Measurements from ENCODE around the gene ZNF546.
A peak's percentile ranks its signal among the peaks of the same experiment; 100 is the strongest.
"Not testable (repeated sequence)": the region's sequence is repeated elsewhere in the genome, so short reads cannot be mapped to it uniquely, and the experiment has no call there.

The ZNF546 gene

DNA sequence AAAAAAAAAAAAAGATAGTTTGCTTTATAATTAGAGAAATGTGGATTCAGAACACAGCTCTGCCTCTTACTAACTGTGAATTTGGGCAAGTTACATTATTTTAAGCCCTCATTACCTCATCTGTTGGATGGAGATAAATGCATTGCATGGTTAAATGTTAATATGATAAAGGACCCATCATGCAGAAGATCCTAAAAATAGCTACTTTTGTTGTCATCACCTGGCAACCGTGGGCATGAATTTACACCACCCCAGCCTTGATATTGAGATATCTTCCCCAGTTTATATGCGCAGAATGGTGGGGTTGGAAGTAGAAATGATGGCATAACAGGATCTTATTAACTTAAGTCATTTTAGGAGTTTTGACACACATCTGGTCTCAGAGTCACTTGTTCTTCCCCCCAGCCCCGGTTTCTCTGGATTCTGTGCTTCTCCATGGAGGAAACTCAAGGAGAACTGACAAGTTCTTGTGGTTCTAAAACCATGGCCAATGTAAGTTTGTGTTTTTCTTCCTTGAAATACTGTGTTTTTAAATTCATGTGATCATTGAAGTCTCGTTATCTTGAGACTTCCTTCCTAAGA lies 8.9 kb downstream of the ZNF546 start:
- no peak for DNase-seq (ENCODE audit: low spot score in 2 of 2)
- ATAC-seq = no peak
- no peak overlapping the region for H3K27ac Mint-ChIP-seq
- no peak overlapping the region for H3K4me3 Mint-ChIP-seq
- no peaks in the 10 kb centered on the region for H3K4me1 Mint-ChIP-seq
- peaks cover 8% of the 10 kb centered on the region for H3K9me3 Mint-ChIP-seq
- H3K36me3 Mint-ChIP-seq = peaks cover 53% of the 10 kb centered on the region

DNA sequence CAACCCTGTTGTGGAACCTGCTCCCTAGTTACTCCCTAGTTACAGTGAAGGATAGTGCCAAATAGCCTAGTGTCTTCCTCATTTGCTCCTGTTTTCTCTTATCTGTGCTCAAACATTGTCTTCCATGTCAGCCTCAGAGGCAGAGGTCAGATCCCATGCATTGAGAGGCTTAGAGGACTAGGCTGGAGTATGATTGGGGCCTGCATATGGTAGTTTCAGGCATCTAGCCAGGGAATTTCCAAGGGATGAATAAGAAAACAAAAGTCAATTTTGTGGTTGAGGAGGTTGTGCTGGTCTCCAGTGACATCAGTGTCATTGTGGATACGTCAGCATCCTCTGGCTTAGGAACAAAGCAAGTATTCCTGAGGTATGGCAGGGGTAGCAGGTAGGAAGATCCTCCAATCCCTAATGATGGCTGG lies 9.4 kb downstream of the ZNF546 start:
- no peak for DNase-seq (ENCODE audit: low spot score in 2 of 2)
- peaks cover 58% of the 10 kb centered on the region for H3K36me3 Mint-ChIP-seq
- no peak for ATAC-seq
- no peak overlapping the region for H3K4me3 Mint-ChIP-seq
- H3K27ac Mint-ChIP-seq = no peak overlapping the region
- H3K9me3 Mint-ChIP-seq = peaks cover 8% of the 10 kb centered on the region
- H3K4me1 Mint-ChIP-seq = no peaks in the 10 kb centered on the region

DNA sequence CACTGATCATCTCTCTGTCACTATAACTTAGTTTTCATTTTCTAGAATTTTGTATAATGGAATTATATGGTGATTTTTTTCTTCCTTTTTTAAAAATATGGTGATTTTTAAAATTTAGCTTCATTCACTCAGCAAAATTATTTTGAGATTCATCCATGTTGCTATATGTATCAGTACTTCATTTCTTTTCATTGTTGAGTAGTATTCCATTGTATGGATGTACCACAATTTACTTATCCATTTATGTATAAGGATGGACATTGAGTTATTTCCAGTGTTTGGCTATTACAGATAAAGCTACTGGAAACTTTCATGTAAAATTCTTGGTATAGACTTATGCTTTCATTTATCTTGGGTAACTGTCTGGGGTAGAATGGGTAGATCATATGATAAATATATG lies 12.8 kb downstream of the ZNF546 start:
- Mint-ChIP-seq H3K36me3 (peaks cover 83% of the 10 kb centered on the region), H3K27ac (no peak overlapping the region), H3K4me1 (no peaks in the 10 kb centered on the region), H3K9me3 (peaks cover 24% of the 10 kb centered on the region), H3K4me3 (no peak overlapping the region)
- DNase-seq (ENCODE audit: low spot score in 2 of 2) (no peak), ATAC-seq (no peak)

DNA sequence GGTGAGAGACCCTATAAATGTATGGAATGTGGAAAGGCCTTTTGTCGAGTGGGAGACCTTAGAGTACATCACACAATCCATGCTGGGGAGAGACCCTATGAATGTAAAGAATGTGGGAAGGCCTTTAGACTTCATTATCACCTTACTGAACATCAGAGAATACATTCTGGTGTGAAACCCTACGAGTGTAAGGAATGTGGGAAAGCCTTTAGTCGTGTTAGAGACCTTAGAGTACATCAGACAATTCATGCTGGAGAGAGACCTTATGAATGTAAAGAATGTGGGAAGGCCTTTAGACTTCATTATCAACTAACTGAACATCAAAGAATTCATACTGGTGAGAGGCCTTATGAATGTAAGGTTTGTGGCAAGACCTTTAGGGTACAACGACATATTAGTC lies 17.1 kb downstream of the ZNF546 start:
- DNase-seq (ENCODE audit: low spot score in 2 of 2) (no peak), ATAC-seq (no peak)
- H3K9me3 Mint-ChIP-seq = peaks cover 31% of the 10 kb centered on the region
- no peak overlapping the region for H3K4me3 Mint-ChIP-seq
- no peak overlapping the region for H3K27ac Mint-ChIP-seq
- H3K4me1 Mint-ChIP-seq = no peaks in the 10 kb centered on the region
- H3K36me3 Mint-ChIP-seq = peaks cover 51% of the 10 kb centered on the region

DNA sequence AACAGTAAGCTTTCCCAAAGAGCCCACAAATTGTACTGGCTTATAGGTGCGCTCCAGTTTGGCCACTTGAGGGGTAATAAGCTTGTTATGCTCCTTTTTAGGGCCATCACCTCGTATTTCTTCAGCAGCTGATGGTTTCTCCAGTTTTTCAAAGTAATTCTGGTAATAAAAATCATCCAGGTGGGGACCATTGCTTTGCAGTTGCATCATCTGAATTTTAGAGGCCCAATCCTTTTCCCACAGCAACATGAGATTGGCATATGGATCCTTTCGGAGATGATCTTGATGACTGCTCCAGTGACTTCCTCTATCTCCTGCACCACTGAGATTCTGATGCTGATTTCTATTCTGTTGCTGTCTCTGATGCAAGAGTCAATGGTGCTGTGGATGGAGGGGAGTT lies 27.1 kb downstream of the ZNF546 start:
- Mint-ChIP-seq H3K4me1 (no peaks in the 10 kb centered on the region), H3K4me3 (no peak overlapping the region), H3K27ac (no peak overlapping the region), H3K36me3 (peaks cover 5% of the 10 kb centered on the region), H3K9me3 (peaks cover 48% of the 10 kb centered on the region)
- DNase-seq (ENCODE audit: low spot score in 2 of 2) (no peak), ATAC-seq (no peak)

DNA sequence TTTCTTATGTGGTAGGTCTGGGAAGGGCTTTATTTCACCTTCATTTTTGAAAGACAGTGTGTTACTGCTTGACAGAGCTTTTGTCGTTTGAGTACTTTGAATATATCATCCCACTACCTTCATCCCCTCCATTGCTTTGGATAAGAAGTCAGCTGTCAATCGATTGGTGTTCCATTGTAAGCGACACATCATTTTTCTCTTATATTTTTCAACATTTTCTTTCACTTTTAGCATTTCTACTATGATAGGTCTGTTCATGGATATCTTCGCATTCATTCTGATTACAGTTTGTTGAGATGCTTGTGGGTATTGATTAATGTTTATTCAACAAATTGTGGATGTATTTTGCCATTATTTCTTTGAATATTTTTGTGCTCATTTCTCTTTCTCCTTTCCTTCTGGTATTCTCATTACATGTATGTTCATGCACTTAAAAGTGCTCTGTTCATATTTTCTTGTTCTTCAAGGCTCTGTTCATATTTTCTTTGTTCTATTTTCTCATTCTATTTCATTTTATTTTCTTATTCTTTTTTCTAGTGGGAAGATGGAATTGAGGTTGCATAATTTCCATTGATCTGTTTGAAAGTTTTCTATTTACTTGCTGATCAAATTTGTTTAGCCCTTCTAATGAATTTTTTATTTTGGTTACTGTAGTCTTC lies 29.2 kb downstream of the ZNF546 start:
- H3K36me3 Mint-ChIP-seq = peaks cover 5% of the 10 kb centered on the region
- H3K4me1 Mint-ChIP-seq = no peaks in the 10 kb centered on the region
- H3K9me3 Mint-ChIP-seq = peaks cover 53% of the 10 kb centered on the region

DNA sequence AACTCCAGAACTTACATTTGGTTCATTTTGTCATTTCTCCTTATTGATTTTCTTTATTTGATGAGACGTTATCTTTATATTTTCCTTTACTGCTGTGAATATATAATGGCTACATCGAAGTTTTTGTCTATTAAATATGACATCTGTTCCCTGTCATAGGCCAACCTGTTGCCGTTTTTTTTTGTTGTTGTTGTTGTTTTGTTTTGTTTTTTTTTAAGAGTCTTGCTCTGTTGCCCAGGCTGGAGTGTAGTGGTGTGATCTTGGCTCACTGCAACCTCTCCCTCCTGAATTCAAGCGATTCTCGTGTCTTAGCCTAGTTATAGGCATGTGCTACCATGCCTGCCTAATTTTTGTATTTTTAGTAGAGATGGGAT lies 29.7 kb downstream of the ZNF546 start:
- Mint-ChIP-seq H3K27ac (no peak overlapping the region), H3K36me3 (peaks cover 5% of the 10 kb centered on the region), H3K9me3 (peaks cover 48% of the 10 kb centered on the region), H3K4me3 (no peak overlapping the region), H3K4me1 (no peaks in the 10 kb centered on the region)
- ATAC-seq (no peak), DNase-seq (ENCODE audit: low spot score in 2 of 2) (no peak)

More for the DNA sequence above, 29.2 kb downstream of the ZNF546 start:
- no peak for ATAC-seq
- Mint-ChIP-seq H3K27ac (no peak overlapping the region), H3K4me3 (no peak overlapping the region)
- DNase-seq (ENCODE audit: low spot score in 2 of 2) = no peak

DNA sequence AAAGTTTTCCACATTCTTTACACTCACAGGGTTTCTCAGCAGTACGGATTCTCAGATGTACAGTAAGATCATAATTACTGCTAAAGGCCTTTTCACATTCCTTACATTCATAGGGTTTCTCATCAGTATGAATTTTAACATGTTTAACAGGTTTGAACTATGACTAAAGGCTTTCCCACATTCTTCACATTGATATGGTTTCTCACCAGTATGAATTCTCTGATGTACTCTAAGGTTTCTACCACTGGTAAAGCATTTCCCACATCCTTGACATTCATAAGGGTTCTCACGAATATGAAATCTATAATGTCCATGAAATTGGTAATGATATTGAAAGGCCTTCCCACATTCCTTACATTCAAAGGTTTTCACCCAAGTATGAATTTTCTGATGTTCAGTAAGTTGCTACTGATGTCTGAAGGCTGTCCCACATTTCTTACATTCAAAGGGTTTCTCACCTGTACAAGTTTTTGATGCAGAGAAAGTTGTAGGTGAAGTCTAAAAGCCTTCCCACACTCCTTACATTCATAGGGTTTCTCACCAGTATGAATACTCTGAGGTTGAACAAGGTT lies 37.2 kb downstream of the ZNF546 start:
- Mint-ChIP-seq H3K4me3 (no peak overlapping the region), H3K36me3 (no peaks in the 10 kb centered on the region), H3K4me1 (no peaks in the 10 kb centered on the region), H3K27ac (no peak overlapping the region), H3K9me3 (peaks cover 34% of the 10 kb centered on the region)
- DNase-seq (ENCODE audit: low spot score in 2 of 2) (no peak), ATAC-seq (no peak)

DNA sequence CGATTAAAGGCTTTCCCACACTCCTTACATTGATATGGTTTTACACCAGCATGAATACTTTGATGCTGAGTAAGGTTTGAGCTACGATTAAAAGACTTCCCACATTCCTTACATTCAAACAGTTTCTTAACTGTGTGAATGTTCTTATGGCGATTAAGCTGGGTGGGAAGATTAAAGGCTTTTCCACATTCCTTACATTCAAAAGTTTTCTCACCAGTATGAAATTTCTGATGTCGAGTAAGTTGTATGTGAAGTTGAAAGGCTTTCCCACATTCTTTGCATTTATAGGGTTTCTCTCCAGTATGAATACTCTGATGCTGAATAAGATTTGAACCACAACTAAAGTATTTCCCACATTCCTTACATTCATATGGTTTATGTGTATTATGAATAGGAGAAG lies 39.1 kb downstream of the ZNF546 start:
- H3K27ac Mint-ChIP-seq = no peak overlapping the region
- H3K4me3 Mint-ChIP-seq = no peak overlapping the region
- DNase-seq (ENCODE audit: low spot score in 2 of 2) = no peak
- peaks cover 29% of the 10 kb centered on the region for H3K9me3 Mint-ChIP-seq
- no peaks in the 10 kb centered on the region for H3K36me3 Mint-ChIP-seq
- ATAC-seq = no peak
- no peaks in the 10 kb centered on the region for H3K4me1 Mint-ChIP-seq

DNA sequence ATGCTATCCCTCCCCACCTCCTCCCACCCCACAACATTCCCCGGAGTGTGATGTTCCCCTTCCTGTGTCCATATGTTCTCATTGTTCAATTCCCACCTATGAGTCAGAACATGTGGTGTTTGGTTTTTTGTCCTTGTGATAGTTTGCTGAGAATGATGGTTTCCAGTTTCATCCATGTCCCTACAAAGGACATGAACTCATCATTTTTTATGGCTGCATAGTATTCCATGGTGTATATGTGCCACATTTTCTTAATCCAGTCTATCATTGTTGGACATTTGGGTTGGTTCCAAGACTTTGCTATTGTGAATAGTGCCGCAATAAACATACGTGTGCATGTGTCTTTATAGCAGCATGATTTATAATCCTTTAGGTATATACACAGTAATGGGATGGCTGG lies 41.2 kb downstream of the ZNF546 start:
- H3K9me3 Mint-ChIP-seq = peaks cover 32% of the 10 kb centered on the region
- not testable (repeated sequence) for H3K36me3 Mint-ChIP-seq; DNase-seq (ENCODE audit: low spot score in 2 of 2)

DNA sequence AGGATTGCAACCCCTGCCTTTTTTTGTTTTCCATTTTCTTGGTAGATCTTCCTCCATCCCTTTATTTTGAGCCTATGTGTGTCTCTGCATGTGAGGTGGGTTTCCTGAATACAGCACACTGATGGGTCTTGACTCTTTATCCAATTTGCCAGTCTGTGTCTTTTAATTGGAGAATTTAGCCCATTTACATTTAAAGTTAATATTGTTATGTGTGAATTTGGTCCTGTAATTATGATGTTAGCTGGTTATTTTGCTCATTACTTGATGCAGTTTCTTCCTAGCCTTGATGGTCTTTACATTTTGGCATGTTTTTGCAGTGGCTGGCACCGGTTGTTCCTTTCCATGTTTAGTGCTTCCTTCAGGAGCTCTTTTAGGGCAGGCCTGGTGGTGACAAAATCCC lies 44.9 kb downstream of the ZNF546 start:
- not testable (repeated sequence) for H3K27ac Mint-ChIP-seq; ATAC-seq; DNase-seq (ENCODE audit: low spot score in 2 of 2); H3K4me3 Mint-ChIP-seq; H3K4me1 Mint-ChIP-seq
- Mint-ChIP-seq H3K36me3 (peaks cover 34% of the 10 kb centered on the region), H3K9me3 (peaks cover 25% of the 10 kb centered on the region)

More for the DNA sequence above, 41.2 kb downstream of the ZNF546 start:
- ATAC-seq, H3K4me3 Mint-ChIP-seq, H3K27ac Mint-ChIP-seq, H3K4me1 Mint-ChIP-seq: not testable (repeated sequence)

DNA sequence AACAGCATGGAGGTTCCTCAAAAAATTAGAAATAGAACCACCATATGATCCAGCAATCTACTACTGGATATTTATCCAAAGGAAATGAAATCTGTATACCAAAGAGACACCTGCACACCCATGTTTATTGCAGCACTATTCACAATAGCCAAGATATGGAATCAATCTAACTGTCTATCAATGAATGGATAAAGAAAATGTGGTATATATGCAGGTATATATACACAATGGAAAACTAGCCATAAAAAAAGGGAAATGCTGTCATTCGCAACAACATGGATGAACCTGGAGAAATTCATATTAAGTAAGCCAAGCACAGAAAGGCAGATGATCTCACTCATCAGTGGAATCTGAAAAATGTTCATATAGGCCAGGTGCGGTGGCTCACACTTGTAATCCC lies 56.6 kb downstream of the ZNF546 start:
- DNase-seq (ENCODE audit: low spot score in 2 of 2) (no peak), ATAC-seq (no peak)
- Mint-ChIP-seq H3K4me3 (peak overlapping the region; percentile 99), H3K36me3 (peaks cover 22% of the 10 kb centered on the region), H3K9me3 (no peaks in the 10 kb centered on the region), H3K4me1 (peaks cover 47% of the 10 kb centered on the region), H3K27ac (no peak overlapping the region)

DNA sequence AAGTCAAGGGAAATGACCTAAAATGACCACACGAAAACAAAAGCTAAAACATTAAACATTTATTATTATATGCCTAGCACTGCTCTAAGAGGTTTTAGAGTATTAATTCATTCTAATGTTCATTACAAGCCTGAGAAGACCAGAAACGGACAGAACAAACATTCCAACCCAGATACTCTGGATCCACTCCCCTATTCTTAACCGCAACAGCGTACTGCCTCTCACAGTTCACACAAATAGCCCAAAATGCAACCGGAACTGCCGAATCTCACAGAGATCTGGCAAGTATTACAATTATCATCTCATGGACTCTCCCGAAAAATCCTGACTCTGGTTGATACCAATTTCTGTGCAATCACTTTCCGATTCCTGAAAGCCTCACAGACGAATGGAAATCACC lies 57.8 kb downstream of the ZNF546 start:
- DNase-seq (ENCODE audit: low spot score in 2 of 2) (no peak), ATAC-seq (no peak)
- H3K27ac Mint-ChIP-seq = no peak overlapping the region
- peaks cover 47% of the 10 kb centered on the region for H3K4me1 Mint-ChIP-seq
- H3K4me3 Mint-ChIP-seq = peak overlapping the region; percentile 99
- H3K36me3 Mint-ChIP-seq = peaks cover 10% of the 10 kb centered on the region
- peaks cover 10% of the 10 kb centered on the region for H3K9me3 Mint-ChIP-seq

DNA sequence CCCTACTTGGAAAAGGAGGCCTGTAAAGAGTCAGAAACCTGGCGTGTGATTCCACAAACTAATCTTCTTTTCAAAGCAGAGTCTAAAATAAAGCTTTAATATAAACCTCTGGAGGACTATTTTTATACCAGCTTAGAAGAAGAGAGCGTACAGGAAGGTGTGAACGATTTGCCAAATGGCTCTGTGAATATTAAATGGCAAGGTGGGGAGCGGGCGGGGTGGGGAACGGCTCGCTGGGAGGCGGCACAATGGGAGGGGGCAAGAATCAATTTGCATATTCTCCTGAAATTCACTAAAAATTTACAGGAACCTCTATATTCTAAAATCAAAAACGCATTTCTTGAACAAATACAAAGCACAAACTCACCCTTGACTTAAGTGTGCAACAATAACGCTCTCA lies 58.2 kb downstream of the ZNF546 start:
- peaks cover 6% of the 10 kb centered on the region for H3K36me3 Mint-ChIP-seq
- no peak for ATAC-seq

DNA sequence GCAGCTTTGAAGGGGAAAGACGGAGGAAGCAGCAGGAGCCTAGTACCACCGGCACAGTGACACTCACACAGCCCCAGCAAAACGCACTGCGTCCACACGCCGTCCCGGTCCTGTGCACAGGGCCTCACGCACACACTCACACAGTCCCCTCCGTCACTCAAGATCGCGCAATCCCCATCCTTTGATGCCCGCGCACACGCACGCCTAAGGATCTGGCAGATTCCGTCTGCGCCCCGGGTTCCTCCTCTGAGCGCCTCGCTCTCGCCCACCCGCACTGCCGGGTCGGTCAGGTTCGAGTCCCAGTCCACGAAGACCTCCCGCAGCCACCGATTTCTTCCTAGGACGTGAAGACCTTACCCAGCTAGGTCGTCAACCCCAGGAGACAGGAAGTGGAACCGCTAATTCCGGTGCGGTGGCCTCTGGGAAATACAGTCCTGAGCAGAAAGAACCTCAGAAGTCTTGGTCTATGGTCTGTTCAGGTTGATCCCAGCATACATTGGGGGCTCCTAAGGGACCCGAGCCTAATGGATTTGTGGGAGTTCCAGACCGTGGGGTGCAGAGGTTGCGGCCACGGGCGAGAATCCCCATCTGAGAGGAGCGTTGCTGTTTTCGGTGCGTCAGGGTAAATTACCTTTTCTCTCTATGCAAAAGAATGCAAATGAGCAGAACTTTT lies 59.1 kb downstream of the ZNF546 start, which contains the start of gene ZNF780B:
ZNF780B (minus strand) TSS at position 400 of the 673 bp plus-strand sequence. CDS start 5,899 bp downstream, outside the sequence.
- Mint-ChIP-seq H3K27ac (peak within 1 kb of the TSS; percentile 96), H3K4me3 (peak within 1 kb of the TSS; percentile 99), H3K36me3 (no peaks in the 10 kb centered on the region), H3K9me3 (peaks cover 18% of the 10 kb centered on the region), H3K4me1 (peaks cover 42% of the 10 kb centered on the region)
- ATAC-seq (peak; percentile 96), DNase-seq (ENCODE audit: low spot score in 2 of 2) (peak; percentile 37 to 82)

More for the DNA sequence above, 58.2 kb downstream of the ZNF546 start:
- peaks cover 14% of the 10 kb centered on the region for H3K9me3 Mint-ChIP-seq
- DNase-seq (ENCODE audit: low spot score in 2 of 2) = no peak
- H3K4me3 Mint-ChIP-seq = peak overlapping the region; percentile 99
- H3K27ac Mint-ChIP-seq = peak overlapping the region; percentile 96
- peaks cover 47% of the 10 kb centered on the region for H3K4me1 Mint-ChIP-seq
